GM18508 (cell line): Measurements from ENCODE around the gene KDM1A.
"Not testable (repeated sequence)": the region's sequence is repeated elsewhere in the genome, so short reads cannot be mapped to it uniquely, and the experiment has no call there.

Experiments used
- ATAC-seq: cut with Tn5 transposase; IDR thresholded peaks from one replicate; pipeline ENCODE4 v1.9.1; 2021; ENCODE audit warnings: moderate number of reproducible peaks; ENCODE audit not compliant: insufficient read depth, unreplicated experiment

The KDM1A gene

GRCh38 chr1:23019094-23019862 lies at the start of gene KDM1A:
TSS of gene KDM1A (plus strand) at chr1:23019468. CDS start at chr1:23019597, 129 bp downstream.
- ATAC-seq: peak; percentile 73

DNA sequence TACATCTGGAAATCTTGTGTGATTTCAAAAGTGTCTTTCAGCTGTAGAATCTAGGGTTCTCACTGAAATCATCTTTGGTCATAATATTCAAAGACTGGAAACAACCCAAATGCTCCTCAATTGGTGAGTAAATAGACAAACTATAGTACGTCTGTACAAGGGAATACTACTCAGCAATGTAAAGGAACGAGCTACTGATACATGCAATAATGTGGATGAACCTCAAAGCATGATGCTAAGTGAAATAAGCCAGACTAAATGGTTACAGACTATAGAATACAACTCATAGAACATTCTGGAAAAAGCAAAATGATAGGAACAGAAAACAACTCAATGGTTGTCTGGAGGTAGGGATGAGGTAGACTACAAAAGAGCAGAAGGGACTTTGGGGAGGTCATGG lies 49.2 kb upstream of the KDM1A start:
- no peak for ATAC-seq

DNA sequence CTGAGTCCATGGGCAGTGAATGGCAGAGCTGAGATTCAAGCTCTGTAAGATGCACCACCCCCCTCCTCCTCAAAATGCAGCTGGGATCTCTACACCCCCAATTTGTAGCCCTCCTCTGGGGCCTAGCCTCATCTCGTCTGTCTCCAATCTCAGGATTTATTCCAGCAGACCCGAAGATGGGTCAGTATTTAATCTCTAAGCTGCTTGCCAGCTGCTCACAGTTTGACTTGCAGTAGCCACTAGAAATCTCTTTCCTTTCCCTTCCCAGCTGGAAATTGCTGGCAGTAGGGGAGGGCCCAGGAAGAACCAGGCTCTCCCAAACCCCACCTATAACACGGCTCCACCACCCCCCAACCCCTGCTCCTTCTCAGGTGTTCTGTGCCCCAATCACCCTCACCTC lies 48.1 kb upstream of the KDM1A start:
- ATAC-seq: no peak

DNA sequence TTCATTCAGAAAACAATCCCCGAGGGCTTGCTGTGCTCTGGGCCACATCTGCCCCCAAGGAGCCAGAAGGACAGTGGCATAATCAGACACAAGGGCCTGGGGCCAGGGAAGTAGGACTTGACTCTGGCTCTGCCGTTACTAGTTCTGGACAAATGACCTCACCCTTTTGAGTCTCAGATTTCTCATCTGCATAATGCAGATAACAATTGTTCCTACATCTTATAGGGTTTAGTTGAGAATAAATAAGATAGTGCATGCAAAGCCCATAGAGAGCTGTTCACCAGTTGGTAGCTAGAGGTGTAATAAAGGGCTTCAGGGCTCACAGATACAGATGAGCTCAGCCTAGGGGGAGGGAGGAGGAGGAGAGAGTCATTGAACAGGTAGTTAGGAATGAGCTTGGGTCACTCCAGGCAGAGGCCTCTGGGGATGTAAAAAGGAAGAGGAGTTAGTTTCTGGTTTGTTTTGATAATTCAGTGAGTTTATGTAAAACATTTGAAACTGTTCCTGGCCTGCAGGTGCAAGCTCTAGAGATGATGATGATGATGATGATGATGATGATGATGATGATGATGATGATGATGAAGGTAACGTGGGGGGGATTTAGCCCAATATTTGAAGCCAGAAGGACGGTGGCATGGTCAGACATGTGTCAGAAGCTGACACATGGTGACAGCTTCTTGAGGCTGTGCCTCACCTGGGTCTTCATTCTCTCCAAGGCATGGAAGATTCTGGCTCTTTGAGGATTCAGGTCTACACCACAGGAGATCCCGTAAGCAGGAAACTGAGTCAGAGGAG lies 47.5 kb upstream of the KDM1A start:
- ATAC-seq: no peak

DNA sequence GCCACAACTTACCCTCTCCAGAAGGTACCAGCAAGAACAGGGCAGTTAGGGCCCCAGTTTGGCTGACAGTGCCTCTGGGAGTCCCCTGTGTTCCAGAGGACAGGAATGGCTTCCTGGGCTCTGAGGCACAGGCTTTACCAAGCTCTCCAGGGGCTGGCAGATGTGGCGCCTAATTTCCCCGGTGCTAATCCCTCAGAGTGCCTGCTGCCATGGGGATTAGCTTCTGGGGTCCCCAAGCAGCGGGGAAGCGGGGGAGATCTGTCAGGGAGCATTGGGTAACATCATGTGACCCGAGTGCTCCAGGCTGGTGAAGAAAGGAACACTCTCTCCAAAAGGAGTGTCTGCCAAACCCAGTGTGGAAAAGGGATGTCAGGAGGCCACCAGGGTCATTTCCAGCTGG lies 46.5 kb upstream of the KDM1A start, which contains the start of gene LACTBL1:
Gene LACTBL1, minus strand, starts transcription at position 107 of the 400 bp plus-strand sequence. CDS start 550 bp downstream, outside the sequence.
- no peak for ATAC-seq

GRCh38 chr1:22975694-22976093 lies 43.6 kb upstream of the KDM1A start:
- no peak for ATAC-seq

- no peak for ATAC-seq
Observed at GRCh38 chr1:22976127-22976460, 43.2 kb upstream of the KDM1A start.

- ATAC-seq: no peak
Observed at GRCh38 chr1:22976461-22977243, 42.6 kb upstream of the KDM1A start.

- no peak for ATAC-seq
Observed at GRCh38 chr1:22978299-22978698, 41.0 kb upstream of the KDM1A start.

- ATAC-seq: not testable (repeated sequence)
Observed at GRCh38 chr1:22980471-22980790, 38.8 kb upstream of the KDM1A start.

GRCh38 chr1:22983944-22984343 lies 35.3 kb upstream of the KDM1A start:
- no peak for ATAC-seq

DNA sequence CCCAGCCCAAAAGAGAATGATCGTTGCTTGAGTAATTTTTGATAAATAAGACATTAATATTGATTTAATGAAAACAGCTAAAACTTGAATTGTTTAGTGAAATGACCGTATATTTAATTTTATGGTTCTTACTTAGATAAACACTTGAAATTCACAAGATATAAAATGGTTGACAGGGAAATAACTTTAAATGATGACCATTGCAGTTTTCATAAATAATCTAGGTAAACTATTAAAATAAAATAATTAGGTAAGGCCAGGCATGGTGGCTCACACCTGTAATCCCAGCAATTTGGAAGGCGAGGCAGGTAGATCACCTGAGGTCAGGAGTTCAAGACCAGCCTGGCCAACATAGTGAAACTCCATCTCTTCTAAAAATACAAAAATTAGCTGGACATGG lies 26.9 kb upstream of the KDM1A start:
- not testable (repeated sequence) for ATAC-seq

- ATAC-seq: not testable (repeated sequence)
Observed at GRCh38 chr1:22993220-22993795, 26.0 kb upstream of the KDM1A start.

DNA sequence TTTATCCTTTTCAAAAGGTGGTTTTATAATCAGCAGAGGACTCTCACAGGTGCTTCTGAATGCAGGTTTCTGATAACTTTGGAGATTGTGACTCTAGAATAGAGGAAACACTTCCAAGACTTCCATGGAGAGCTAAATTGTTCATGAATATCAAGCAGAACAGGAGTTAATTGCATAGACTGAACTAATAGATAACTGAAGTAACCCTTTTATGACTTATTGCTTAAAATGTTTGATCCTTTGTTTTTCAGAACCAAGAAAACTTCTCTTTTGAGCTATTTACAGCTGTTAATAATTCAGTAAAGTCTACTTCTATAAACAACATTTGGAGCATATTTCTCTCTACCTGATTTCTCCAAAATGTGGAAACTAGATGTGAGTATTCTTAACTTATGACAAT lies 23.5 kb upstream of the KDM1A start:
- no peak for ATAC-seq

GRCh38 chr1:22997528-22997927 lies 21.7 kb upstream of the KDM1A start:
- not testable (repeated sequence) for ATAC-seq

- not testable (repeated sequence) for ATAC-seq
Observed at GRCh38 chr1:23000133-23000532, 19.1 kb upstream of the KDM1A start.

DNA sequence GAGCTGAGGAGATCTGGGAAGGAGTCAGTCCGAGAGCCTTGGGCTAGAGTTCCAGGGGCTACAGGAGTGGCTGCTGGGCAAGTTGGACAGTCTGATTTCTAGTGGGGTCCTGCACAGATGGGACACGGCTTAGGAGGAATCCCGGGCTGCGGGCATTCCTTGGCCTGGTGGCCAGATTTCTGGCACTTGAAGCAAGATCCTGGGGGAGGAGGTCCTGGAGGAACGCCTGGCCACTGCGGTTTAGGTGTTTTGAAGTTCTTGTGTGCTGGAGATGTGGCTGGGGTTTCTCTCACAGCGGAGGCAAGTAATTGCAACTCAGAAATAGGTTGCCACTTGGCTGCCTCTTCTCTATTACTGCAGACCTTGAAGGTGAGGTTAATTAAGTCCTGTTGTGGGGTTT lies 17.1 kb upstream of the KDM1A start:
- not testable (repeated sequence) for ATAC-seq

DNA sequence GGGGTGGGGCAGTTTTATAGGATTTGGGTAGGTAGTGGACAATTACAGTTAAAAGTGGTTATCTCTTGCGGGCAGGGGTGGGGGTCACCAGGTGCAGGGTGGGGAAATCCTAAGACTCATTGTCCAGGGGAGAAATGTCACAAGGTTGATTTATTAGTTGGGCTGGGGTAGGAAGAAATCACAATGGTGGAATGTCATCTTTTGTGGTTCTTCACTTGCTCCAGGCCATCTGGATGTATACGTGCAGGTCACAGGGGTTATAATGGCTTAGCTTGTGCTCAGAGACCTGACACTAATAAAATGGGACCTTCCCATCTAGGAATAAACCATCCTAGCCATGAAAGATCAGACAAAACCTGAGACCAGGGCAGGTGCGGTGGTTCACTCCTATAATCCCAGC lies 15.2 kb upstream of the KDM1A start:
- no peak for ATAC-seq

GRCh38 chr1:23004769-23005168 lies 14.5 kb upstream of the KDM1A start:
- ATAC-seq: not testable (repeated sequence)

- ATAC-seq: no peak
Observed at GRCh38 chr1:23007106-23007505, 12.2 kb upstream of the KDM1A start.

DNA sequence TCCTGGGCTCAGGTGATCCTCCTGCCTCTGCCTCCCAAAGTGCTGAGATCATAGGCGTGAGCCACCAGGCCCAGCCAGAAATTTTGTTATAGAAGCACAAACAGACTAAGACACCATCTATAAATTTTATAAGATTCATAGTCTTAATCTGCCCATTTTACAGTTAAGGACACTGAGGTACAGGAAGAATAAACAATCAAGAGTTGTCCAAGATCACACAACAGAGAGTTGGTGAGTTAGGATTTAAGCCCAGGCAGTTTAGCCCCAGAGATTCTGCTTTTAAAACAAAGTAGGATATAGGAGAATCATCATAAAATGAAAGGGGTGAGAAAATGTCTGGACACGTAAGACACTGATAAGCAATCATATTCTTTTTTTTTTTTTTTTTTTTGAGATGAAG lies 10.4 kb upstream of the KDM1A start:
- ATAC-seq: no peak
